GM12878 (cell line): Measurements from ENCODE around the gene MLST8. TPM values are rescaled to one million over a fixed set of nuclear protein-coding genes. Genes with fewer than 3 reads are reported as not detected.

Source experiments
- ATAC-seq: fragments of 200-7000 bp; cut with Tn5 transposase; 3 replicates; pipeline ENCODE4 v1.9.1; 2020; ENCODE audit warnings: mild to moderate bottlenecking, moderate library complexity
- BruUV-seq: library from RNA; stranded (reverse); fragments of 400-500 nt; replicated peaks from 2 replicates; lab custom pipeline; 2021; lab: Mats Ljungman, UMichigan
- CTCF ChIA-PET: fragments of 300-600 bp; sonication (Branson Sonifier 250); formaldehyde crosslinking; extraction: SDS; loops from one replicate; lab custom pipeline; 2021; ENCODE audit warnings: inconsistent platforms; lab: Yijun Ruan, JAX
- POLR2A ChIA-PET: fragments of 350-600 bp; formaldehyde crosslinking; extraction: SDS; loops from one replicate; lab custom pipeline; 2021; ENCODE audit warnings: inconsistent platforms; lab: Charles Lee
- RAD21 ChIA-PET: fragments of 300-600 bp; sonication (Branson Sonifier 250); formaldehyde crosslinking; loops from one replicate; lab custom pipeline; 2023; ENCODE audit warnings: antibody characterized with exemption; ENCODE audit not compliant: unreplicated experiment; lab: Charles Lee
- SMC1A ChIA-PET: fragments of 300-600 bp; sonication (Branson Sonifier 250); formaldehyde crosslinking; loops from one replicate; lab custom pipeline; 2023; ENCODE audit not compliant: unreplicated experiment, uncharacterized antibody; lab: Charles Lee
- DNase-seq: peaks from one replicate; pipeline ENCODE4 v3.0.0-alpha.2; 2011; ENCODE audit warnings: low read depth, low spot score
- FAIRE-seq: peaks from 3 replicates; lab custom pipeline; 2011; peaks lifted over from hg19 to GRCh38; lab: Jason Lieb, UNC
- H2AFZ ChIP-seq: 2 replicates; pipeline ENCODE4 v1.6.0; 2011; ENCODE audit warnings: low read depth, low read length, control low read depth; ENCODE audit not compliant: control insufficient read depth
- H3K27ac ChIP-seq: 2 replicates; pipeline ENCODE4 v1.5.1; 2011; ENCODE audit warnings: control low read depth; ENCODE audit not compliant: control insufficient read depth, insufficient read depth
- H3K27me3 ChIP-seq, 2 experiments: replicated peaks in 1 of 2; 2 replicates each; pipeline versions ENCODE4 v1.6.0 to v1.6.1; 2011; ENCODE audit warnings: low read length in 1 of 2; ENCODE audit not compliant: control insufficient read depth in 2 of 2, insufficient read depth in 2 of 2
- H3K36me3 ChIP-seq, 2 experiments: 2 replicates each; pipeline ENCODE4 v1.5.1; 2011; ENCODE audit warnings: low read length in 1 of 2; ENCODE audit not compliant: control insufficient read depth in 2 of 2, insufficient read depth in 2 of 2
- H3K4me1 ChIP-seq: 2 replicates; pipeline ENCODE4 v1.6.1; 2011; ENCODE audit warnings: mild to moderate bottlenecking, low read length, moderate library complexity, mixed read lengths; ENCODE audit not compliant: control insufficient read depth, insufficient read depth
- H3K4me2 ChIP-seq: 2 replicates; pipeline ENCODE4 v1.6.0; 2011; ENCODE audit warnings: control low read depth; ENCODE audit not compliant: control insufficient read depth, insufficient read depth
- H3K4me3 ChIP-seq: fragments of 200-600 bp; sonication (generic); 2 replicates; pipeline ENCODE4 v1.5.1; 2016
- H3K79me2 ChIP-seq: 2 replicates; pipeline ENCODE4 v1.6.0; 2011; ENCODE audit warnings: low read length; ENCODE audit not compliant: control insufficient read depth, insufficient read depth
- H3K9ac ChIP-seq: 2 replicates; pipeline ENCODE4 v1.8.0; 2011; ENCODE audit warnings: low read length, control low read depth, mixed read lengths; ENCODE audit not compliant: control insufficient read depth, insufficient read depth
- H3K9me3 ChIP-seq: replicated peaks from 3 replicates; pipeline ENCODE4 v1.5.1; 2011; ENCODE audit warnings: mild to moderate bottlenecking, low read length; ENCODE audit not compliant: control insufficient read depth, insufficient read depth
- H4K20me1 ChIP-seq: 2 replicates; pipeline ENCODE4 v1.6.0; 2011; ENCODE audit not compliant: control insufficient read depth, insufficient read depth
- ATF7 ChIP-seq: fragments of 450-650 bp; IDR thresholded peaks from 2 replicates; pipeline ENCODE4 v1.6.1; 2016; ENCODE audit warnings: low read depth, mild to moderate bottlenecking
- CBFB ChIP-seq: IDR thresholded peaks from 2 replicates; pipeline ENCODE4 v1.6.1; 2016; ENCODE audit warnings: antibody characterized with exemption, low read depth
- CHD1 ChIP-seq: IDR thresholded peaks from 2 replicates; pipeline ENCODE4 v1.6.1; 2012; ENCODE audit warnings: low read depth, low read length, improper control_type of control experiment
- FOXM1 ChIP-seq: IDR thresholded peaks from 2 replicates; pipeline ENCODE4 v1.6.1; 2012; ENCODE audit warnings: low read depth, mild to moderate bottlenecking, inconsistent platforms, low read length, moderate library complexity
- IRF4 ChIP-seq: IDR thresholded peaks from 2 replicates; pipeline ENCODE4 v1.6.1; 2011; ENCODE audit warnings: low read depth, low read length
- JUNB ChIP-seq: IDR thresholded peaks from 2 replicates; pipeline ENCODE4 v1.6.1; 2016; ENCODE audit warnings: antibody characterized with exemption, mild to moderate bottlenecking
- MYC ChIP-seq: IDR thresholded peaks from 2 replicates; pipeline ENCODE4 v1.6.1; 2011; ENCODE audit warnings: mild to moderate bottlenecking, low read length, moderate library complexity, inconsistent platforms; ENCODE audit not compliant: insufficient read depth, insufficient replicate concordance, insufficient read length, severe bottlenecking
- PRDM15 ChIP-seq: fragments of 450-650 bp; formaldehyde crosslinking; IDR thresholded peaks from 2 replicates; pipeline ENCODE4 v1.4.0; 2020; ENCODE audit warnings: mild to moderate bottlenecking, moderate library complexity
- WGBS: methylation state at CpG from one replicate; pipeline ENCODE4 v1.1.6; 2016; ENCODE audit warnings: low lambda C conversion rate; ENCODE audit not compliant: insufficient replicate concordance, insufficient coverage; ENCODE audit errors: missing lambda C conversion rate; 5-methylcytosine and 5-hydroxymethylcytosine counted together
- in situ Hi-C: fragments of 300-500 bp; cut with MboI; formaldehyde crosslinking; loops from 9 replicates; pipeline ENCODE4 v1.14.3; 2018; ENCODE audit warnings: mixed read lengths
- intact Hi-C: fragments of 100-400 bp; cut with micrococcal nuclease; formaldehyde crosslinking; loops from one replicate; pipeline ENCODE4 v1.14.2; 2022; ENCODE audit not compliant: unreplicated experiment
- polyA plus RNA-seq, 11 experiments: library from polyadenylated mRNA; depleted of rRNA in 4 of 11; unstranded in 6 of 11; stranded (reverse) in 5 of 11; fragments of >200 nt; fragmentation: Nextera tagmentation in 4 of 11; fragmentation: Illumina TruSeq in 1 of 11; extraction: Ambion mirVana in 4 of 11; extraction: Trizol in 1 of 11; gene quantifications; 1 replicate in 1 of 11; 2 replicates in 10 of 11; pipeline versions ENCODE4 v1.2.1 to v1.2.3, GENCODE V29; 2011 to 2016; ENCODE audit warnings: inconsistent platforms in 2 of 11, missing spikeins in 2 of 11, low read depth in 1 of 11
- total RNA-seq, 4 experiments: library from RNA; depleted of rRNA in 3 of 4; stranded (reverse); fragments of >200 nt in 3 of 4; fragmentation: Illumina TruSeq in 1 of 4; extraction: Trizol in 1 of 4; gene quantifications; 2 replicates each; pipeline versions ENCODE4 v1.2.1 to v1.2.3, GENCODE V29; 2013 to 2021

Gene MLST8
- total and polyA plus RNA-seq, 10 of the 15 experiments (the other 5 are each of a cell fraction or from before 2014, with no cell fraction given), result 1.0 to 114 (median 64.2) TPM

- POLR2A ChIA-PET, result interaction anchor here (0.5 to 1.5 kb wide), 5 partner anchors 8 to 281 kb away, joined by 3 to 9 read pairs (median 4); partner anchors contain the start of genes ECI1, PGP and TRAF7
- peak overlapping the region; percentile 93 for H3K4me3 ChIP-seq
- no peaks in the 10 kb centered on the region for H3K9me3 ChIP-seq
- CTCF ChIA-PET, result interaction anchor here (0.6 kb wide), 1 partner anchor 120 kb away, joined by 3 read pairs; no protein-coding TSS in a partner anchor
- no peaks in the 10 kb centered on the region for H3K27me3 ChIP-seq
- in situ Hi-C loops (no loop called here), intact Hi-C loops (loop anchor here (5.0 kb wide), 1 partner anchor 45 kb away; the partner anchor contains the start of gene ECI1)
- peaks cover 6% of the 10 kb centered on the region; the same call in 1 of the 2 replicates for H3K4me1 ChIP-seq
- FAIRE-seq, result no peak
- H3K79me2 ChIP-seq, result peaks cover 20% of the 10 kb centered on the region
- peak overlapping the region; percentile 78; the same call in 1 of the 2 replicates for H3K9ac ChIP-seq
- H2AFZ ChIP-seq, result no peak overlapping the region
- RAD21 ChIA-PET, result interaction anchor here (1.5 kb wide), 1 partner anchor 8 kb away, joined by 3 read pairs; the partner anchor contains the start of gene PGP
- no peak overlapping the region for H3K27ac ChIP-seq
- no peak for TF ChIP-seq ATF7
- no peak for TF ChIP-seq MYC
- TF ChIP-seq JUNB, result no peak
- TF ChIP-seq FOXM1, result no peak
- TF ChIP-seq CHD1, result no peak
- no peak for TF ChIP-seq CBFB
- no peak for TF ChIP-seq IRF4
- no peak for TF ChIP-seq PRDM15 (CRISPR knock-in tag)
- TF ChIP-seq, all 136 proteins: peak for 0
- ATAC-seq (no peak), DNase-seq (no peak)
- peaks cover 8 to 19% of the 10 kb centered on the region in 2 experiments; a peak in 3 of 4 replicates for H3K36me3 ChIP-seq
- no peaks in the 10 kb centered on the region for H4K20me1 ChIP-seq
- no TSS peak for BruUV-seq
- 90% methylated on average over 23 of the region's 23 CpGs for WGBS
- peak overlapping the region; percentile 89 for H3K4me2 ChIP-seq
- SMC1A ChIA-PET, result no interaction called here
These were observed 1.7 kb downstream of the MLST8 start for GRCh38 chr16:2206780-2207433.
